Thyroid gland (tissue), 4 donors: ENCODE results near the gene IFT122.
"Not testable (repeated sequence)": the region's sequence is repeated elsewhere in the genome, so short reads cannot be mapped to it uniquely, and the experiment has no call there.

Experiments
- CTCF ChIP-seq, 6 experiments: fragments of 200-600 bp in 3 of 6; fragments of 450-650 bp in 3 of 6; sonication (generic) in 3 of 6; IDR thresholded peaks; one replicate each; pipeline ENCODE4 v1.5.1; 2016 to 2019; ENCODE audit warnings: antibody characterized with exemption in 6 of 6, mild to moderate bottlenecking in 2 of 6, inconsistent platforms in 1 of 6, moderate library complexity in 1 of 6
- POLR2A ChIP-seq, 2 donors: fragments of 450-650 bp; IDR thresholded peaks; one replicate each; pipeline ENCODE4 v1.6.1; 2017; ENCODE audit warnings: antibody characterized with exemption in 2 of 2, mild to moderate bottlenecking in 2 of 2, moderate library complexity in 1 of 2

DNA sequence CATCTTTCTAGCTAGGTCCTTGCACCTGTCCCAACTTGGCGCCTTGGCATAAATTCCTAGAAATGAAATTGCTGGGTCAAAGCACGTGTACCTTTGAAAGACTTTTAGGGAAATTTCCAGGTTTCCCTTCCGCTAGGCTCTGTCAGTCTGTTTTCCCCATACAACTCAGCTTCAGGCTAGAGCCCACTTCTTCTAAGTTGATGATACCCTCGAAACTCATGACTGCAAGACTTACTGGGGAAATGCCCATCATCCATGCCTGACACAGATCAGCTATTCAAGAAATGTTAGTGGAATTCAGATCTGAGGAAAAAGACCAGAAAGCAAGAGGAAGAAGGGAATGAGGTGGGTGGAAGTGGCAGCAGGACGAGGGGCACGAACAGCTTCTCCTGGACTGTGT is 45.1 kb downstream of the IFT122 start:
- not testable (repeated sequence) for TF ChIP-seq POLR2A, CTCF (IDR thresholded peaks at IDR 0.05)
